ENCODE data around the gene JAKMIP2.

Gene JAKMIP2

GRCh38 chr5:147821766-147822165 lies 39.2 kb upstream of the JAKMIP2 start:
- DNase-seq (ENCODE audit: low read depth), result no peak
- no peak overlapping the region for H3K4me3 ChIP-seq (ENCODE audit: low read depth, low read length)
- no peak for TF ChIP-seq CTCF (IDR thresholded peaks at IDR 0.05; ENCODE audit: control insufficient read depth, extremely low read depth, insufficient read depth)

GRCh38 chr5:147819261-147819770 lies 36.8 kb upstream of the JAKMIP2 start:
- no peak for TF ChIP-seq CTCF (IDR thresholded peaks at IDR 0.05; ENCODE audit: control insufficient read depth, extremely low read depth, insufficient read depth)
- no peak for DNase-seq (ENCODE audit: low read depth)
- no peak overlapping the region for H3K4me3 ChIP-seq (ENCODE audit: low read depth, low read length)

- DNase-seq (ENCODE audit: low read depth), result no peak
Observed at GRCh38 chr5:147818290-147818689, 35.8 kb upstream of the JAKMIP2 start.

GRCh38 chr5:147813696-147814095 lies 31.2 kb upstream of the JAKMIP2 start:
- DNase-seq (ENCODE audit: low read depth), result no peak
- H3K4me3 ChIP-seq (ENCODE audit: low read depth, low read length), result no peak overlapping the region
- TF ChIP-seq CTCF (IDR thresholded peaks at IDR 0.05; ENCODE audit: control insufficient read depth, extremely low read depth, insufficient read depth), result no peak

More at GRCh38 chr5:147818290-147818689, 35.8 kb upstream of the JAKMIP2 start:
- no peak overlapping the region for H3K4me3 ChIP-seq (ENCODE audit: low read depth, low read length)
- TF ChIP-seq CTCF (IDR thresholded peaks at IDR 0.05; ENCODE audit: control insufficient read depth, extremely low read depth, insufficient read depth), result no peak

GRCh38 chr5:147809830-147810666 lies 27.5 kb upstream of the JAKMIP2 start:
- no peak overlapping the region for H3K4me3 ChIP-seq (ENCODE audit: low read depth, low read length)

GRCh38 chr5:147805030-147805454 lies 22.5 kb upstream of the JAKMIP2 start:
- no peak for TF ChIP-seq CTCF (IDR thresholded peaks at IDR 0.05; ENCODE audit: control insufficient read depth, extremely low read depth, insufficient read depth)
- no peak overlapping the region for H3K4me3 ChIP-seq (ENCODE audit: low read depth, low read length)
- DNase-seq (ENCODE audit: low read depth), result no peak

More at GRCh38 chr5:147809830-147810666, 27.5 kb upstream of the JAKMIP2 start:
- no peak for DNase-seq (ENCODE audit: low read depth)
- TF ChIP-seq CTCF (IDR thresholded peaks at IDR 0.05; ENCODE audit: control insufficient read depth, extremely low read depth, insufficient read depth), result no peak
